Transverse colon (tissue), 4 donors: ENCODE results near the gene TOR3A.

Experiments used
- CTCF ChIP-seq, 5 experiments: fragments of 200-600 bp in 3 of 5; fragments of 450-650 bp in 2 of 5; sonication (generic) in 3 of 5; IDR thresholded peaks; 1 replicate in 2 of 5; 2 replicates in 3 of 5; pipeline ENCODE4 v1.5.1; 2016 to 2017; ENCODE audit warnings: antibody characterized with exemption in 5 of 5, inconsistent platforms in 3 of 5, mild to moderate bottlenecking in 2 of 5, moderate library complexity in 1 of 5
- EP300 ChIP-seq: sonication (generic); formaldehyde crosslinking; IDR thresholded peaks from one replicate; pipeline ENCODE4 v1.6.1; 2017; ENCODE audit warnings: antibody characterized with exemption, low read depth
- POLR2A ChIP-seq: fragments of 450-650 bp; IDR thresholded peaks from one replicate; pipeline ENCODE4 v1.6.1; 2016; ENCODE audit warnings: antibody characterized with exemption, mild to moderate bottlenecking, moderate library complexity
- POLR2AphosphoS5 ChIP-seq, 3 donors: sonication (generic); formaldehyde crosslinking; IDR thresholded peaks; one replicate each; pipeline ENCODE4 v1.6.1; 2016; ENCODE audit warnings: antibody characterized with exemption in 3 of 3

DNA sequence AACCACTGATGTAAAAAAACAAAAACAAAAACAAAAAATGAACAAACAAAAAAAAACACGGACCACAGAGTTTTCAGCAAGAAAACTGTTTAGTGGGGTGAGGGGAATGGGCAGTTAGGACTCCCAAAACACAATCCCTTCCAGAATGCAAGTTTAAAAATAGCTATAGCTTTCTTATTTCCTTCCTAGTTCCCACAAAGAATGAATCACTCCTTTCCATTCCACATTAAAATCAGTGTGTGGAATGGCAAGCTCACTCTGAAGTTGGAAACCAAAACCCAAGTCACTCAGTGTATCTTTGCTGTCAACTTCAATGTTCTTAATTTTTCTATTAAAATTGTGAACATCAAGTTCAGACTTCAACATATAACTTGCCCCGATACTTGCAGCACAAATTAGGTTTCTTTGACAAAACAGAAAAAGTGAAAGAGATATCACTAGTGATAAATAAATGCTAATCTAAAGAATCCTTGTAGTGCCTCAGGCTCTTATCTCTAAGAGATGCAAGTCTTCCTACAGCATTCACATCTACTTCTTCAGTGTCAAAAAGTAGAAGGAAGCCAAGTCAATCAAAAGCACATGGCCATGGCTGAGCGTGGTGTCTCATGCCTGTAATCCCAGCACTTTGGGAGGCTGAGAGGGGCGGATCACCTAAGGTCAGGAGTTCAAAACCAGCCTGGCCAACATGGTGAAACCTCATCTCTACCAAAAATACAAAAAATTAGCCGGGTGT, 45.5 kb downstream of the TOR3A start:
- TF ChIP-seq CTCF (IDR thresholded peaks at IDR 0.05): no peak
- TF ChIP-seq POLR2AphosphoS5 (IDR thresholded peaks at IDR 0.05): no peak
- TF ChIP-seq POLR2A: no peak
- TF ChIP-seq EP300: no peak
